T-helper 17 cell (primary cell): ENCODE measurements around the gene CD7. TPM values are rescaled to one million over a fixed set of nuclear protein-coding genes. Genes with fewer than 3 reads are reported as not detected.

ENCODE experiments used
- ATAC-seq: fragments of 150-1000 bp; cut with Tn5 transposase; 2 replicates; pipeline ENCODE4 v1.10.0; 2021; ENCODE audit warnings: mild to moderate bottlenecking, moderate library complexity
- DNase-seq, 3 donors: peaks; one replicate each; pipeline versions ENCODE4 v3.0.0 to v3.0.0-alpha.2; 2020 to 2021
- H3K9me3 ChIP-seq: one replicate; pipeline ENCODE4 v1.7.0; 2013; ENCODE audit warnings: low read length, mild to moderate bottlenecking; ENCODE audit not compliant: control insufficient read depth, poor library complexity, severe bottlenecking
- H3K27ac Mint-ChIP-seq: one replicate; pipeline ENCODE4 v1.8.0; 2022; ENCODE audit warnings: mild to moderate bottlenecking, moderate library complexity, mixed read lengths
- H3K27me3 Mint-ChIP-seq: one replicate; pipeline ENCODE4 v1.8.0; 2022; ENCODE audit warnings: mixed read lengths
- H3K36me3 Mint-ChIP-seq: one replicate; pipeline ENCODE4 v1.8.0; 2022; ENCODE audit warnings: low read depth, mixed read lengths
- H3K4me1 Mint-ChIP-seq: one replicate; pipeline ENCODE4 v1.8.0; 2022; ENCODE audit warnings: mild to moderate bottlenecking, mixed read lengths
- H3K4me3 Mint-ChIP-seq: one replicate; pipeline ENCODE4 v1.8.0; 2022; ENCODE audit warnings: mild to moderate bottlenecking, moderate library complexity, mixed read lengths
- total RNA-seq, 4 donors: library from RNA in 2 of 4; stranded (reverse) in 2 of 4; gene quantifications; one replicate each; pipeline ENCODE4 v1.2.3 and lab custom pipeline; 2022 to 2026

CD7 gene
- total RNA-seq, 2 donors from 2014 or later, result 119 to 122 TPM

GRCh38 chr17:82342361-82343079 lies 25.1 kb upstream of the CD7 start:
- no peak for ATAC-seq
- DNase-seq, result no peak
- no peak overlapping the region for H3K4me3 Mint-ChIP-seq
- no peaks in the 10 kb centered on the region for H3K36me3 Mint-ChIP-seq
- no peaks in the 10 kb centered on the region for H3K9me3 ChIP-seq
- H3K27ac Mint-ChIP-seq, result no peak overlapping the region
- peaks cover 10% of the 10 kb centered on the region for H3K4me1 Mint-ChIP-seq
- no peaks in the 10 kb centered on the region for H3K27me3 Mint-ChIP-seq

DNA sequence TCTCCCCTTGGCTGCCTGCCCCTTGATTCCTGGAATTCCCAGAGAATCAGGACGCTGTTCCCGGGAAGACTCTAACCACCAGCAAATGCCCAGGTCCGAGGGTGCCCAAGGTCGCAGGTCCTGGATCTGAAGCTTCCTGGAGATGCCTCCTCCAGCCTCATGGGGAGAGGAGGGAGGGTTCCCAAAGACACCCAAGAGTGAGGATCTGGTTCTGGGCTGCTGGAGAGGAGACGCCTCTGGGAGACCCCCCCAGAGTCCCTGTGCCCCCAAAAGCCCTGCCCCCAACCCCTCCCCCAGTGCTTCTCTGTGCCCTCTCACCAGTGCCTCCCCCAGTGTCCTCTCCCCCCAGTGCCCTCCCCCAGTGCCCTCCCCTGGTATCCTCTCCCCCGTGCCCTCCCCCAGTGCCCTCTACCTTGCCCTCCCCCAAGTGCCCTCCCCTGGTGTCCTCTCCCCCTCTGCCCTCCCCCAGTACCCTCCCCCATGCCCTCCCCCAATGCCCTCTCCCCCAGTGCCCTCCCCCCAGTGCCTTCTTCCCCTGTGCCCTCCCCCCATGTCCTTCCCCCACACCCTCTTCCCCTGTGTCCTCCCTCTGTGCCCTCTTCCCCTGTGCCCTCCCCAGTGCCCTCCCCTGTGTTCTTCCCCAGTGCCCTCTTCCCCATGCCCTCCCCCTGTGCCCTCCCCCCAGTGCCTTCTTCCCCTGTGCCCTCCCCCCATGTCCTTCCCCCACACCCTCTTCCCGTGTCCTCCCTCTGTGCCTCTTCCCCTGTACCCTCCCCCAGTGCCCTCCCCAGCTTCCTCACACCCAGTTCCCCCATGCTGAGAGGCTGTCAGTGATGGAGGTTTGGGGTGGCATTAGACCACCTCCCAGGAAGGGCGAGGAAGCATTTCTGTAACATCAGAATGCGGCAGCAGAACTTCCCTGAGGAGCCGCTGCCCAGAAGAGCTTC lies 22.5 kb upstream of the CD7 start:
- no peak overlapping the region for H3K4me3 Mint-ChIP-seq
- peaks cover 13% of the 10 kb centered on the region for H3K4me1 Mint-ChIP-seq
- ATAC-seq (no peak), DNase-seq (no peak)
- no peaks in the 10 kb centered on the region for H3K27me3 Mint-ChIP-seq
- no peaks in the 10 kb centered on the region for H3K9me3 ChIP-seq
- H3K27ac Mint-ChIP-seq, result no peak overlapping the region
- peaks cover 1% of the 10 kb centered on the region for H3K36me3 Mint-ChIP-seq

DNA sequence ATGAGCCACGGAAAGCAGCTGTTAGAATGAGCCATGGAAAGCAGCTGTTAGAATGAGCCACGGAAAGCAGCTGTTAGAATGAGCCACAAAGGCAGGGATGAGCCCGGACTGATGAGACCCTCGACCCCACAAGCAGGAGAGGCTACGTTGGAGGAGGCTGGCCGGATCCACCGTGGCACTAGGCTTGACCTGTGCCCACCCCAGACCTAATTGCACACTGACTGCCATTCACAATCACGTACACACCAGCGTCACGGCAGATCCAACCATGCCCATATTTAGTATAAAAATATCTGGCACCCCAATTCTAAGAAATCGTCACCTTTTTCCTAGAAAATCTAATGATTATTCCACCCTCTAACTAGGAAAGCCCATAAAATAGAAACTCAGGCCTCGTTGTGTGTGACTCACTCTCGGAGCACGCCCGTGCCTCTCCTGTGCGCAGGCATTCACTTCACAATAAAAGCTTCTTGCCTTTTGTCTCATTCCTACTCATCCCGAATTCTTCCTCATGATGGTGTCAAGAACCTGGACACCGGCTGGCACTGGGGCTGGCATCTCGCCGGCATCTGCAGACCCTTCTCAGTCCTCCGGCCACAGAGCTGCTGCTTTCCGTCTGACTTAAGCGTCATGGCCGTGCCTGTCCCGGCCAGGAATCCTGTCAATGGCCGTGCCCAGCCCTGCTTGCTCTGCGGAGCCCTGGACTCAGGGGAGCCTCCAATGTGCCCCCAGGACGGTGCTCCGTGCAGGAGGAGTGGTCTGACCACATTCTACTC lies 21.6 kb upstream of the CD7 start:
- DNase-seq (no peak), ATAC-seq (no peak)
- no peaks in the 10 kb centered on the region for H3K9me3 ChIP-seq
- H3K27ac Mint-ChIP-seq, result no peak overlapping the region
- no peaks in the 10 kb centered on the region for H3K27me3 Mint-ChIP-seq
- peaks cover 15% of the 10 kb centered on the region for H3K4me1 Mint-ChIP-seq
- H3K4me3 Mint-ChIP-seq, result peak overlapping the region; percentile 28
- peaks cover 2% of the 10 kb centered on the region for H3K36me3 Mint-ChIP-seq

DNA sequence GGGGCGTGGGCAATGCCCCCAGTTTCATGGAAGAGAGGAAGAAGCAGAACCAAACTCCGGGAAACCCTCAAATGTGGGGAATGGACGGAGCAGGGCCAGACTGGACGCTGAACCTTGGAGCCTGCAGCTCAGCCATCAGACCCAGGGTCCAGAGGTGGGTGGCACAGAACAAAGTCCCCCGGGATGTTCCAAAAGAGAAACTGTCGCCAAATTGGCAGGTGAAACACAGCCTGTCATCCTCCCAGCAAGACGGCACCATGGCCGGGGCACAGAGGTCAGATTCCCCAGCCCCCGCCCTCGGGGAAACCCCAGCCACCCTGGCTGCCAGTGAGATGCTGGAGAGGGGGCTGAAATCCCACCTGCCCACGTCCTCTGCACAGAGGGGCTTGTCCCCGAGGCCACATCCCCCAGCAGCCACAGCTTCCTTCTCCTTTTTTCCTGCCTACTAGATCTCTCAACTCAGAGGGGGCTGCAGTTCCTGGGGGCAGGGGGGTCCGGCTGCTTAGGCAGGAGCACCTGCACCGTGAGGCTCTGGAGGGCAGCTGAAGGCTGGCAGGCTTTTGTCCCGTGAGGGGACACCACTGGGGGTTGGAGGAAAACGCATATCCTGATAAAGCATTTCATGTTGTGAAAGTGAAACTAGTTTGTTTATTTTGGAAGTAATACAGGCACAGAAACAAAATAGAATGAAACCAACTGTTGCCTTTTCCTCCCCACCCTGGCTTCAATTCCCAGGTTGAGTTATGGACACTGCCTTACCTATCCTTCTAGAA lies 17.4 kb upstream of the CD7 start:
- peaks cover 2% of the 10 kb centered on the region for H3K36me3 Mint-ChIP-seq
- peak overlapping the region; percentile 99 for H3K4me3 Mint-ChIP-seq
- DNase-seq (no peak), ATAC-seq (peak; percentile 26)
- no peaks in the 10 kb centered on the region for H3K27me3 Mint-ChIP-seq
- H3K27ac Mint-ChIP-seq, result peak overlapping the region; percentile 94
- H3K9me3 ChIP-seq, result no peaks in the 10 kb centered on the region
- H3K4me1 Mint-ChIP-seq, result peaks cover 22% of the 10 kb centered on the region

DNA sequence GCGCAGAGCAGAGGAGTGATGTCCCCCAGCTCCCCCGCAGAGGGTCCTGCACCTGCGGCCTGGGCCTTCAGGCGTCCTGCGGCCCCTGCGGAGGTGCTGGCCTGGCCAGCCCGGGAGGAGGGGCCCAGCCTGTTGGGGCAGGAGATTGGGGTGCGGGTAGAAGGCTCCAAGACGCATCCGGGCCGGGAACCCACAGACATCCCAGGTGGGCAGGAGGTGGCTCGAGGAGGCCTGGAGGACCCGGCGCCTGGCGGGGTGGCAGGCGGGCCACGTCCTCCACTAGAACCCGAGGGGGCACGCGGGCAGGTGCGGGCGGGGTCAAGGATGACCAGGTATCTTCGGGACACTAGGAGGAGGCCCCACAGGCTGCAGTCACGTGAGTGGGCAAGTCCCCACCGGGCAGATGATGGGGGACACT lies 16.8 kb upstream of the CD7 start:
- Mint-ChIP-seq H3K27ac (peak overlapping the region; percentile 94), H3K27me3 (no peaks in the 10 kb centered on the region), H3K36me3 (peaks cover 2% of the 10 kb centered on the region), H3K4me3 (peak overlapping the region; percentile 99), H3K4me1 (peaks cover 21% of the 10 kb centered on the region)
- H3K9me3 ChIP-seq, result no peaks in the 10 kb centered on the region
- DNase-seq (no peak), ATAC-seq (no peak)

GRCh38 chr17:82333279-82334171 lies 16.1 kb upstream of the CD7 start, which contains the start of gene SECTM1:
Gene SECTM1 (minus strand): TSS chr17:82333766. CDS start chr17:82327240, 6,526 bp downstream.
- H3K27ac Mint-ChIP-seq, result peak within 1 kb of the TSS; percentile 94
- H3K4me3 Mint-ChIP-seq, result peak within 1 kb of the TSS; percentile 99
- H3K27me3 Mint-ChIP-seq, result no peaks in the 10 kb centered on the region
- H3K9me3 ChIP-seq, result no peaks in the 10 kb centered on the region
- DNase-seq, result no peak
- H3K4me1 Mint-ChIP-seq, result peaks cover 17% of the 10 kb centered on the region
- peak; percentile 38 for ATAC-seq
- H3K36me3 Mint-ChIP-seq, result peaks cover 2% of the 10 kb centered on the region

DNA sequence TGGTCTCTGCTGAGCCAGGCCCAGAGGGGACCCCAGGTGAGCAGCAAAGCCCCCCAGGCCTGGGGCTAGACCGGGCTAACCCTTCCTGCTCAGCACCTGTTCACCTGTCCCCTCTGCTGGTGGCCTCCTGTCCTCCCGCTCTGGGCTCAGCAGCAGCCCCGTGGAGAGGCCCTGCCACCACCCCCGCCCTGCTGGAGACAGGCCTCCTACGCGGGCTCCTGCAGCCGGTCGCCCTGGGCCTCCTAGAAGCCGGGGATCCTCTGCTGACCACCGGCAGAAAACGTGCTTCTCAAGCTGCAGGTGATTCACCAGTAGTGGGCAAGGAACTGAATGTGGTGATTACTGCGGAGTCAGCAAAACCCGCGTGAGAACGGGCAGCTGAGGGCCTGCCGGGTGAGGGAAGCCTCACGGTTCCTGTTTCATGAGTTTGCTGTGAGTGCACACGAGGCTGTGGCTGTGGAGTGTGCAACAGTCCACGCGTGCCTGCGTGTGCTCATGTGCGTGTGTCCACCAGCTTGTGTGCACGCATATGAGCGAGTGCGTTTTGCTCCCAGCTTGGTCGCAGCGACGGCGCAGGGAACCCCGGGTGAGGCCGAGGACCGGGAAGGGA lies 15.4 kb upstream of the CD7 start:
- H3K27ac Mint-ChIP-seq, result no peak overlapping the region
- no peaks in the 10 kb centered on the region for H3K27me3 Mint-ChIP-seq
- H3K9me3 ChIP-seq, result no peaks in the 10 kb centered on the region
- peak; percentile 62 for ATAC-seq
- no peak for DNase-seq
- peak overlapping the region; percentile 88 for H3K4me3 Mint-ChIP-seq
- H3K4me1 Mint-ChIP-seq, result peaks cover 15% of the 10 kb centered on the region
- peaks cover 2% of the 10 kb centered on the region for H3K36me3 Mint-ChIP-seq

DNA sequence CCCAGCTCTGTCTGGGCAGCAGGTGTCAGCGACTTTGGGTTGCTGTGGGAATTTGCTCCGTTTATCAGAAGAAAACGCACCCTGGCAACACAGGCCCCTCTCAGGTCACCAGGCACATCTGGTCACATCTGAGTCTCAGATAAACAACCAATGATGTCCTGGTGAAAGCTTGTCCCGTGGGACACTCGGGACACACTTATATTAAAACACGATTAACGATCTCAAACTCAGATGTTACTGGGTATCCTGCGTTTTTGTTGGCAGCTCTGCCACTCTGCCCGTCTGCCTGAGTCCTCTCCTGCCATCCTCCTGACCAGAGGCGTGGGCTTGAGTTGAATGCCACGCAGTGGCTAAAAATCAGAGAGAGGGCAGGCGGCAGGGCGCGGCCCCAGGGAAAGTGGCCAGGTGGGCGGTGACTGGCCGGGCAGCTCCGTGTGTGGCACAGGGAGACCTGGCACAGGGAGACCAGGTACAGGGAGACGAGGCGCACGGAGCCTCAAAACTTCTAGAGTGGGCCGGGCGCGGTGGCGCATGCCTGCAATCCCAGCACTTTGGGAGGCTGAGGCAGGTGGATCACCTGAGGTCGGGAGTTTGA lies 14.0 kb upstream of the CD7 start:
- ATAC-seq (no peak), DNase-seq (no peak)
- H3K27me3 Mint-ChIP-seq, result no peaks in the 10 kb centered on the region
- H3K4me3 Mint-ChIP-seq, result peak overlapping the region; percentile 21
- no peaks in the 10 kb centered on the region for H3K9me3 ChIP-seq
- H3K36me3 Mint-ChIP-seq, result peaks cover 2% of the 10 kb centered on the region
- peaks cover 15% of the 10 kb centered on the region for H3K4me1 Mint-ChIP-seq
- no peak overlapping the region for H3K27ac Mint-ChIP-seq

- H3K4me3 Mint-ChIP-seq, result no peak overlapping the region
- no peaks in the 10 kb centered on the region for H3K27me3 Mint-ChIP-seq
- no peaks in the 10 kb centered on the region for H3K9me3 ChIP-seq
- no peak overlapping the region for H3K27ac Mint-ChIP-seq
- H3K4me1 Mint-ChIP-seq, result peaks cover 14% of the 10 kb centered on the region
- ATAC-seq (no peak), DNase-seq (no peak)
- H3K36me3 Mint-ChIP-seq, result peaks cover 2% of the 10 kb centered on the region
Observed at GRCh38 chr17:82330322-82331239, 13.2 kb upstream of the CD7 start.

- no peaks in the 10 kb centered on the region for H3K27me3 Mint-ChIP-seq
- H3K4me1 Mint-ChIP-seq, result peaks cover 9% of the 10 kb centered on the region
- no peak overlapping the region for H3K27ac Mint-ChIP-seq
Observed at GRCh38 chr17:82329683-82330321, 12.4 kb upstream of the CD7 start.

More at GRCh38 chr17:82329683-82330321, 12.4 kb upstream of the CD7 start:
- no peak for DNase-seq
- no peak for ATAC-seq
- no peaks in the 10 kb centered on the region for H3K9me3 ChIP-seq
- no peaks in the 10 kb centered on the region for H3K36me3 Mint-ChIP-seq
- no peak overlapping the region for H3K4me3 Mint-ChIP-seq
